ENCODE data around the gene TRRAP.

- TF ChIP-seq POLR2A (IDR thresholded peaks at IDR 0.05) (no peak), CTCF (IDR thresholded peaks at IDR 0.05) (no peak)
These were observed 47.3 kb upstream of the TRRAP start for GRCh38 chr7:98830972-98831548.

All from esophagus squamous epithelium (tissue), 4 donors.